Suprapubic skin (tissue), 4 donors: Measurements from ENCODE around the gene DEXI.

Experiments
- CTCF ChIP-seq, 2 donors: fragments of 200-600 bp in 1 of 2; fragments of 450-650 bp in 1 of 2; sonication (generic) in 1 of 2; IDR thresholded peaks; one replicate each; pipeline ENCODE4 v1.5.1; 2016 to 2019; ENCODE audit warnings: antibody characterized with exemption in 2 of 2, mild to moderate bottlenecking in 1 of 2, moderate library complexity in 1 of 2
- EP300 ChIP-seq: sonication (generic); formaldehyde crosslinking; IDR thresholded peaks from one replicate; pipeline ENCODE4 v1.6.1; 2017; ENCODE audit warnings: antibody characterized with exemption
- POLR2A ChIP-seq, 2 donors: fragments of 450-650 bp; IDR thresholded peaks; one replicate each; pipeline ENCODE4 v1.6.1; 2017; ENCODE audit warnings: antibody characterized with exemption in 2 of 2, mild to moderate bottlenecking in 2 of 2, moderate library complexity in 2 of 2
- POLR2AphosphoS5 ChIP-seq, 3 donors: sonication (generic); formaldehyde crosslinking; IDR thresholded peaks; one replicate each; pipeline ENCODE4 v1.6.1; 2017; ENCODE audit warnings: antibody characterized with exemption in 3 of 3

GRCh38 chr16:10883004-10883403 lies 59.3 kb downstream of the DEXI start:
- TF ChIP-seq CTCF (IDR thresholded peaks at IDR 0.05), result no peak
- TF ChIP-seq POLR2AphosphoS5 (IDR thresholded peaks at IDR 0.05), result no peak
- no peak for TF ChIP-seq POLR2A (IDR thresholded peaks at IDR 0.05)
- TF ChIP-seq EP300, result no peak
